Inflammatory macrophage treated with lipopolysaccharide for 4 hours (primary cell): ENCODE measurements around the gene PAQR8.

Experiments
- DNase-seq: peaks from one replicate; pipeline ENCODE4 v3.0.0-alpha.2; 2020

PAQR8 gene

GRCh38 chr6:52361945-52362442, at the start of gene PAQR8:
Gene PAQR8 (plus strand): TSS chr6:52362151. CDS start chr6:52403214, 41,063 bp downstream.
- peak; percentile 78 for DNase-seq

- DNase-seq: no peak
These were observed 49.5 kb upstream of the PAQR8 start for GRCh38 chr6:52312461-52312860.

- no peak for DNase-seq
These were observed 47.2 kb upstream of the PAQR8 start for GRCh38 chr6:52314752-52315151.

- DNase-seq: peak; percentile 43
These were observed 44.7 kb upstream of the PAQR8 start for GRCh38 chr6:52317211-52317610.

GRCh38 chr6:52317841-52318581, 43.9 kb upstream of the PAQR8 start:
- DNase-seq: peak; percentile 62

GRCh38 chr6:52324189-52324588, 37.8 kb upstream of the PAQR8 start:
- DNase-seq: no peak

GRCh38 chr6:52325695-52326471, 36.1 kb upstream of the PAQR8 start:
- no peak for DNase-seq

GRCh38 chr6:52326540-52327364, 35.2 kb upstream of the PAQR8 start:
- DNase-seq: no peak

- peak; percentile 36 for DNase-seq
These were observed 33.7 kb upstream of the PAQR8 start for GRCh38 chr6:52328303-52328662.

- DNase-seq: no peak
These were observed 33.2 kb upstream of the PAQR8 start for GRCh38 chr6:52328729-52329128.

GRCh38 chr6:52330470-52330869, 31.5 kb upstream of the PAQR8 start:
- DNase-seq: peak; percentile 66

- no peak for DNase-seq
These were observed 30.0 kb upstream of the PAQR8 start for GRCh38 chr6:52331793-52332457.

- no peak for DNase-seq
These were observed 28.1 kb upstream of the PAQR8 start for GRCh38 chr6:52333840-52334200.

- no peak for DNase-seq
These were observed 26.4 kb upstream of the PAQR8 start for GRCh38 chr6:52335576-52335975.

- DNase-seq: no peak
These were observed 24.9 kb upstream of the PAQR8 start for GRCh38 chr6:52336919-52337561.

- DNase-seq: no peak
These were observed 24.2 kb upstream of the PAQR8 start for GRCh38 chr6:52337633-52338290.

- DNase-seq: no peak
These were observed 21.4 kb upstream of the PAQR8 start for GRCh38 chr6:52340603-52340880.

- DNase-seq: peak; percentile 64
These were observed 20.2 kb upstream of the PAQR8 start for GRCh38 chr6:52341561-52342260.

GRCh38 chr6:52345311-52345710, 16.6 kb upstream of the PAQR8 start:
- DNase-seq: no peak

- DNase-seq: no peak
These were observed 15.4 kb upstream of the PAQR8 start for GRCh38 chr6:52346503-52346902.

- no peak for DNase-seq
These were observed 14.1 kb upstream of the PAQR8 start for GRCh38 chr6:52347818-52348217.
